NCI-H2107 (cell line): Measurements from ENCODE around the gene GRIP2.

Experiments
- DNase-seq: peaks from one replicate; lab custom pipeline; 2025; lab: John Stamatoyannopoulos, UW

The GRIP2 gene

GRCh38 chr3:14452740-14453710 lies 87.1 kb downstream of the GRIP2 start:
- no peak for DNase-seq

- DNase-seq = no peak
Observed at GRCh38 chr3:14451844-14452739, 88.0 kb downstream of the GRIP2 start.

GRCh38 chr3:14450922-14451606 lies 89.1 kb downstream of the GRIP2 start:
- DNase-seq = no peak

GRCh38 chr3:14450506-14450905 lies 89.6 kb downstream of the GRIP2 start:
- DNase-seq = no peak

DNA sequence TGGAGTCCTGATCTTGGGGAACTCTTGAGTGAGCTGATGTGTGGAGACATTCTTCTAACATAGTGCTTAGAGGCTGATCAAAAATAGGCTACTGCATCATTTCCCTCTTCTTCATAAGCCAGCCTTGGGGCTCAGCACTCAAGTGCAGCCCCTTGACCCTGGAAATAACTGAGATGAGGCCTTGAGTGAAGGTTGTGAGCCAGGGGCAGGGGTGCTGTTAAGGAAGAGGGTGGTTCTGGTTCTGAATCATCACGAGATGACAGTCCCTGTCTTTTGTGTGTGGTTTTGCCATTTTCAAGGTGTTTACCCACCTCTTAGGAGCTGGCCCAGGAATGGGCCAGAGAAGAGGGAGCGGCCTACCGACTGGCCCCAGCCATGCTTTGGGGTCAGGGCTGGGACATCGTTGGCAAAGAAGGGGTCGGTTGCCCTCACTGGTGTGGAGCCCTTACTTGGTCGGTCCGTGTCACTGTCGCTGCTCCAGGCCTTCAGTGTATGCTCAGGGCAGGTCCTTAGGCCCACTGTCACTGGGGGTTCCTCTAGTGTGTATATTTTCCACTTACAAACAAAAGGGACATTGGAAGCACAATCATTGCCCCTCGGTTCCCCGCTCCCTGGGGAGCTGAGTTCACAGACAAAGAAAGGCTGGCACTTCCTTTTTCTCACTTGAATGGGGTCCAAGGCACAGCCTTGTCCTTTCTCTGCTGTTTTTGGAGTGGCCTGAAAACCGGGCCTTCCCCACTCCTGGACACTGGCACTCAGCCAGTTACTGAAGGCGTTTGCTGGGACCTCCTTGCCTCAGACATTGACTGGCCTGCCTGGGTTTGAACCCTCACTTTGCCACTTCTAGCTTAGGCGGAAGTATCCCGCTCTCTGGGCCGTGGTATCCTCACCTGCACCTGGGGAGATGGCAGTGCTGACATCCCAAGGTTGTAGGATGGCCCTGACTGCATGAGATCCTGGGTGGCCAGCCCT lies 91.1 kb downstream of the GRIP2 start:
- DNase-seq = no peak

DNA sequence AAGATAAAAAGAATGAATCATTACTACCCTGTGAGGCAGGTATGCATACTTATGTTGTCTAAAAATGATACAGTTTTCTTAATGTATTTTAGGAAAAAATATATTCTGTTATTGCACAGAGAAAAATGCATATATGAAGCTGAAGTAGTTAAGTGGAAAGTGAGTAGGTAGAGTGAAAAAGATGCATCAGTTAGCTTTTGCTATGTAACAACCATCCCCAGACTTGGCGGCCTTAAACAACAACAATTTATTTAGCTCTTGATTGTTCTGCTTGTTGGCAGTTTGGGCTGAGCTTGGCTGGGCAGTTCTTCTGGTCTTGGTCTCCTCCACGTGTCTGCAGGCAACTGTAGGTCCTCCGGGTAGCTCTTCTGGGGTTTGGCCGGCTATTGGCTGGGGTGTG lies 92.1 kb downstream of the GRIP2 start:
- DNase-seq = no peak

DNA sequence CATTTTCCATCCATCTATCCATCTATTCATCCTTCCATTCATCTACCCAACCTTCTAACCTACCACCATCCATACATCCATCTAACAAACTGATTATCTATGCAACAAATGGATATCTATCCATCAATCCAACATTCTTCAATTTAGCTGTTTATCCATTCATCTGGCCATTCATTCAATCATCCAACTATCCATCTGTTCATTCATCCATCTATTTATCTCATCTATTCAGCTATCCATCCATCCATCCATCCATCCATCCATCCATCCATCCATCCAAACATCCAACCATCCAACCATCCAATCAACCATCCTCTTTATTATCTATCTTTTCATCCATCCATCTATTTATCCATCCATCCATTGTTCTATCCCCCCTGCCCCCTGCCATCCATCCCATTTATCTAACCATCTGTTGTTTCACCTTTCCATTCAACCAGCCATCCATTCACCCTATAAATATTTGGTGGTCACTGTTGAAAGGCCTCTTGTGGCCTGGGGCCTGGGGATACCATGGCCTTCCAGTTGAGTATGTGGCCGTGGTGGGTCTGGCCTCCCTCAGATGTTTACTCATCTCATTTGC lies 93.1 kb downstream of the GRIP2 start:
- DNase-seq = no peak

DNA sequence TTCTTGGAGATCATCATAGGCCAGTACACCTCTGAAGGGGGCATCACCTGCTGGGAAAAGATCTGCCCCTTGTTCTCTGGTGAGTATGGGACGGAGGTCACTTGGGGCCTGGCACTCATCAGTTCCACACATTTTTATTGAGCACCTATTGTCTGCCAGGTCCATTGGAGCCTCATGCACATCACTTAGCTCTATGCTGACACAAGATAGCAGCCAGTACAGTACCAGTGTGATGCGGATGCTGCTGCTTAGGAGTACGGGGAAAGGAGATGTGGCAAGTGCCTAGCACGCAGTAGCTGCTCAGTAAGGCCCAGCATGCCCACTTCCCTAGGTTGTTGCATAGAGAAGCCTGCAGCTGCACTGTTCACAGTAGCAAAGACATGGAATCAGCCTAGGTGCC lies 94.4 kb downstream of the GRIP2 start:
- no peak for DNase-seq

DNA sequence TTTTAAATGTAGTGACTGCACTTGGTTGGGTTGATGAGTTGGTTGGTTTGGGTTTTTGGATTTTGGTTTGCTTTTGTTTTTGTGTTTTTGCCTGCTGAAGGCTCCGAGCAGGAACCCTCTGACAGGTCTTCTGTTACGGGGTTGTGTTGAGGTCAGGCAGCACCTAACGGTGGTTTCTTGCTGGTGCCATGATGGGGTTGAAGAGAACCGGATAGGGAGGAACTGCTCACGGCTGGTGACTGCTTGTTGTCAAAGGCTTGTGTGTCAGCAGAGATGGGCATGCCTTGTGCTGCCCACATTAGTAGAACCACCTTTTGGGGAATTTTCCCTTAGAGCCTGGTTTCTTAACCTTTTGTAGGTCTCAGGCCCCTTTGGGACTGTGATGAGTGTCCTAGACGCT lies 95.8 kb downstream of the GRIP2 start:
- no peak for DNase-seq

- no peak for DNase-seq
Observed at GRCh38 chr3:14441920-14442300, 98.2 kb downstream of the GRIP2 start.

- no peak for DNase-seq
Observed at GRCh38 chr3:14441240-14441919, 98.8 kb downstream of the GRIP2 start.

- DNase-seq = no peak
Observed at GRCh38 chr3:14440531-14441239, 99.5 kb downstream of the GRIP2 start.

DNA sequence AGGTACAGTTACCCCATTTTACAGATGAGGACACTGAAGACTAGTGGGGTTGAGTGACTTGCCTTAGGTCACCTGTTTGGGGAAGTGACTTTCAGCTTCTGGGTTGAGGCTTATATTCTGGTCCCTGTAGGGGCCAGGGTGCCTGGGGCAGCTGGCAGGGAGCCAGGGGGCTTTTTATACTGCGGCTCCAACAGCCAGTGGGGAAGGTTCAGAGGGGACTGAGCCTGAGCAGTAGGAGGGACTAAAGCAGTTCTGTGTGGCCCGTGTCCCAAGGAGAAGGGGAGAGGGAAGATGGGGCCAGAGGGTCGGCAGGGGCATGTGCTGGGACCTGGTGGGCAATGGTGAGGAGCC lies 100.0 kb downstream of the GRIP2 start:
- DNase-seq = no peak

DNA sequence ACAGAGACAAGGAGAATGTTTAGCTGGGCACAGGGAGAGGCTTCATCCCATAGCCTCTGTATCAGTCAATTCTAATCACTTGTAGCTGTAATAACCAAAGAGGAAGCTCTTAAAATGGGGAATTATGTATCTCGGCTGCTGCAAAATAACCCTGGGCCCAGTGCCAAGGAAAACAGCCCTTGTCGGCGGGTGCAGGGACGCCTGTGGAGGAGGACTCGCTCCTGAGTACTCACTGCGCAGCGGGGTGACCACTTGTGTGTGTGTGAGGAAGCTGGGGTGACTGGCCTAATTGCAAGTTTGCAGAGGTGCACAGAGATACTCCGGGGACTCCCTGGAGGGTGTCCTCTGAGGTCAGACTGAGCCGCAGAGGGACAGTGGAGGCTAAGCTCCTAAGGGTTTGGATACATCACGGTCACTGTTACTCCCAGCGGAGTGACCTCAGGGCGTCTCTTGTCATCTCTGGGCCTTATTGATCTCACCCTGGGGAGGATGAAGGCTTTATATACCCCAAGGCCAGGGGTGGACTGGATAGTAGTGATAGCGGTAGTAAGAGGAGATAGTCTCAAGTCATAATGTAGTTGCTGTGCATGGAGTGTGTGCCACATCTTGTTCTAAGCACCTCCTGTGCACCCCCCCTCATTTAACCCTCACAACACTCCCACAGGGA lies 100.5 kb downstream of the GRIP2 start:
- DNase-seq = peak; percentile 51
